ENCODE data around the gene TTLL11. TPM values are rescaled to one million over a fixed set of nuclear protein-coding genes. Genes with fewer than 3 reads are reported as not detected.

The TTLL11 gene
- total RNA-seq, 4 donors from 2014 or later: 20.5 to 41.3 (median 27.6) TPM

DNA sequence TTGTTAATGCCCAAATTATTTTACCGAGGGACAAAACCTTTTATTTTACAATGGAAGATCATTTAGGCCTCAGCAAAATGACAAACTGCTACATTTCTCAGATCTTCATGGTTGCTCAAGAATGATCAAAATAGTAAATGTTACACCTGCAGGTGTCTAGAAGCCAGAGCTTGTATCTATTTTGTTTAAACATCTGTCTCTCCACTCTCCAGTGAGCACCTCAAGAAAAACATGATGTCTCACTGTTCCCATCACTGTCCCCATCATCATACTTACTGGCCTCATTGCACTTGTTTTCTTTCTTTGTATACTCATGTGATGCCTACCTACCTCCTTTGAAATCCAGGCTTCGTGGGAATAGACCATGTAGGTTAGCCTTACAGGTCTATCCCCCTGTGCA lies 149.6 kb downstream of the TTLL11 start:
- intact Hi-C loops (cut with DNase I): no loop called here
- H3K27ac ChIP-seq (replicated peaks in 1 of 4): no peak overlapping the region
- TF ChIP-seq, protein P1, sequence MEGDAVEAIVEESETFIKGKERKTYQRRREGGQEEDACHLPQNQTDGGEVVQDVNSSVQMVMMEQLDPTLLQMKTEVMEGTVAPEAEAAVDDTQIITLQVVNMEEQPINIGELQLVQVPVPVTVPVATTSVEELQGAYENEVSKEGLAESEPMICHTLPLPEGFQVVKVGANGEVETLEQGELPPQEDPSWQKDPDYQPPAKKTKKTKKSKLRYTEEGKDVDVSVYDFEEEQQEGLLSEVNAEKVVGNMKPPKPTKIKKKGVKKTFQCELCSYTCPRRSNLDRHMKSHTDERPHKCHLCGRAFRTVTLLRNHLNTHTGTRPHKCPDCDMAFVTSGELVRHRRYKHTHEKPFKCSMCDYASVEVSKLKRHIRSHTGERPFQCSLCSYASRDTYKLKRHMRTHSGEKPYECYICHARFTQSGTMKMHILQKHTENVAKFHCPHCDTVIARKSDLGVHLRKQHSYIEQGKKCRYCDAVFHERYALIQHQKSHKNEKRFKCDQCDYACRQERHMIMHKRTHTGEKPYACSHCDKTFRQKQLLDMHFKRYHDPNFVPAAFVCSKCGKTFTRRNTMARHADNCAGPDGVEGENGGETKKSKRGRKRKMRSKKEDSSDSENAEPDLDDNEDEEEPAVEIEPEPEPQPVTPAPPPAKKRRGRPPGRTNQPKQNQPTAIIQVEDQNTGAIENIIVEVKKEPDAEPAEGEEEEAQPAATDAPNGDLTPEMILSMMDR (IDR thresholded peaks at IDR 0.05): no peak
- TF ChIP-seq POLR2AphosphoS5 (IDR thresholded peaks at IDR 0.05) (no peak), POLR2A (IDR thresholded peaks at IDR 0.05; ENCODE audit: low read depth) (no peak)

GRCh38 chr9:121942866-121943382 lies 150.2 kb downstream of the TTLL11 start:
- no peaks in the 10 kb centered on the region for H3K9me3 ChIP-seq
- 91% methylated on average over 15 of the region's 15 CpGs for WGBS
- H3K4me1 ChIP-seq: no peaks in the 10 kb centered on the region
- no peak for DNase-seq (ENCODE audit: extremely low spot score)
- peaks cover 0 to 4% (median 0%) of the 10 kb centered on the region in 4 donors for H3K36me3 ChIP-seq
- no peak overlapping the region for H3K27ac ChIP-seq (replicated peaks in 1 of 4)
- TF ChIP-seq POLR2A (IDR thresholded peaks at IDR 0.05; ENCODE audit: low read depth) (no peak), EP300 (IDR thresholded peaks at IDR 0.05) (no peak), POLR2AphosphoS5 (IDR thresholded peaks at IDR 0.05) (no peak)
- TF ChIP-seq, protein P1 (IDR thresholded peaks at IDR 0.05): no peak
- intact Hi-C loops (cut with DNase I): no loop called here
- no peak overlapping the region for H3K4me3 ChIP-seq
- no peaks in the 10 kb centered on the region for H3K27me3 ChIP-seq

More for the DNA sequence above, 149.6 kb downstream of the TTLL11 start:
- H3K4me3 ChIP-seq: no peak overlapping the region
- no peak for DNase-seq (ENCODE audit: extremely low spot score)
- no peaks in the 10 kb centered on the region for H3K9me3 ChIP-seq
- no peaks in the 10 kb centered on the region for H3K27me3 ChIP-seq
- H3K36me3 ChIP-seq: peaks cover 0 to 4% (median 0%) of the 10 kb centered on the region in 4 donors
- no peaks in the 10 kb centered on the region for H3K4me1 ChIP-seq
- 88% methylated on average over 2 of the region's 2 CpGs for WGBS

GRCh38 chr9:121942313-121942712 lies 150.8 kb downstream of the TTLL11 start:
- WGBS: 89% methylated on average over 7 of the region's 7 CpGs
- H3K36me3 ChIP-seq: peaks cover 0 to 4% (median 0%) of the 10 kb centered on the region in 4 donors
- no peaks in the 10 kb centered on the region for H3K4me1 ChIP-seq
- TF ChIP-seq POLR2AphosphoS5 (IDR thresholded peaks at IDR 0.05): no peak
- TF ChIP-seq, protein P1 (IDR thresholded peaks at IDR 0.05): no peak
- no peak for TF ChIP-seq POLR2A (IDR thresholded peaks at IDR 0.05; ENCODE audit: low read depth)
- no peak for TF ChIP-seq EP300 (IDR thresholded peaks at IDR 0.05)
- no peak overlapping the region for H3K27ac ChIP-seq (replicated peaks in 1 of 4)
- no peak for DNase-seq (ENCODE audit: extremely low spot score)
- no peak overlapping the region for H3K4me3 ChIP-seq
- no peaks in the 10 kb centered on the region for H3K27me3 ChIP-seq
- intact Hi-C loops (cut with DNase I): no loop called here
- H3K9me3 ChIP-seq: no peaks in the 10 kb centered on the region

DNA sequence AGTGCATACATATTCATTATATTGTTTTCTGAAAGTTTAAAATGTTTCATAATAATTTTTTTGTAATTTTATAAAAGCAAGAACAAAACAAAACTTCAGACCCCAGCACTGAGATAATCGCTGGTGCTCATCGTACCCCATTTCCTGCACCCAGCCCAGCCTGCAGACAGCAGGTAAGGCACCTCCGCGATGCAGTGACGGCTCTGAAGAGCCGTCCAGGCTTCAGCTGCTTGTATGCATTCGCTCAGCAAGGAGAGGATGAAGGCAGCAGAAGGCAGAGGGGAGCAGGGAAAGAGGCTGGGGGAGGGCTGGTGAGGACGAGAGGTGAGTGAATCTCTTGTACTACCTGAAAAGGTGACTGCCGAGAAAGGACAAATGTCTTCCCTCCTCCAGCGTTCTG lies 153.5 kb downstream of the TTLL11 start:
- H3K27me3 ChIP-seq: no peaks in the 10 kb centered on the region
- no peaks in the 10 kb centered on the region for H3K9me3 ChIP-seq
- H3K36me3 ChIP-seq: peaks cover 0 to 9% (median 0%) of the 10 kb centered on the region in 4 donors
- DNase-seq (ENCODE audit: extremely low spot score): no peak
- no peak overlapping the region for H3K27ac ChIP-seq (replicated peaks in 1 of 4)
- no peak overlapping the region for H3K4me3 ChIP-seq
- TF ChIP-seq EP300 (IDR thresholded peaks at IDR 0.05): no peak
- no peak for TF ChIP-seq POLR2A (IDR thresholded peaks at IDR 0.05; ENCODE audit: low read depth)
- no peak for TF ChIP-seq POLR2AphosphoS5 (IDR thresholded peaks at IDR 0.05)
- TF ChIP-seq, protein P1 (IDR thresholded peaks at IDR 0.05): no peak
- 74% methylated on average over 9 of the region's 10 CpGs for WGBS
- intact Hi-C loops (cut with DNase I): no loop called here
- H3K4me1 ChIP-seq: no peaks in the 10 kb centered on the region

GRCh38 chr9:121938621-121939020 lies 154.5 kb downstream of the TTLL11 start:
- Histone ChIP-seq H3K9me3 (no peaks in the 10 kb centered on the region), H3K4me3 (no peak overlapping the region), H3K36me3 (peaks cover 0 to 5% (median 0%) of the 10 kb centered on the region in 4 donors), H3K4me1 (no peaks in the 10 kb centered on the region), H3K27ac (replicated peaks in 1 of 4) (no peak overlapping the region), H3K27me3 (no peaks in the 10 kb centered on the region)
- 90% methylated on average over 3 of the region's 3 CpGs for WGBS
- no peak for DNase-seq (ENCODE audit: extremely low spot score)
- no peak for TF ChIP-seq POLR2A (IDR thresholded peaks at IDR 0.05; ENCODE audit: low read depth)
- no peak for TF ChIP-seq POLR2AphosphoS5 (IDR thresholded peaks at IDR 0.05)
- TF ChIP-seq, protein P1 (IDR thresholded peaks at IDR 0.05): no peak
- TF ChIP-seq EP300 (IDR thresholded peaks at IDR 0.05): no peak
- intact Hi-C loops (cut with DNase I): no loop called here

Data from esophagus muscularis mucosa (tissue), 4 donors.